HG03135 (cell line): Measurements from ENCODE around the gene TMEM141.

Experiments
- ATAC-seq: cut with Tn5 transposase; IDR thresholded peaks from one replicate; pipeline ENCODE4 v1.9.1; 2021; ENCODE audit warnings: mild to moderate bottlenecking, moderate library complexity; ENCODE audit not compliant: unreplicated experiment

Gene TMEM141

DNA sequence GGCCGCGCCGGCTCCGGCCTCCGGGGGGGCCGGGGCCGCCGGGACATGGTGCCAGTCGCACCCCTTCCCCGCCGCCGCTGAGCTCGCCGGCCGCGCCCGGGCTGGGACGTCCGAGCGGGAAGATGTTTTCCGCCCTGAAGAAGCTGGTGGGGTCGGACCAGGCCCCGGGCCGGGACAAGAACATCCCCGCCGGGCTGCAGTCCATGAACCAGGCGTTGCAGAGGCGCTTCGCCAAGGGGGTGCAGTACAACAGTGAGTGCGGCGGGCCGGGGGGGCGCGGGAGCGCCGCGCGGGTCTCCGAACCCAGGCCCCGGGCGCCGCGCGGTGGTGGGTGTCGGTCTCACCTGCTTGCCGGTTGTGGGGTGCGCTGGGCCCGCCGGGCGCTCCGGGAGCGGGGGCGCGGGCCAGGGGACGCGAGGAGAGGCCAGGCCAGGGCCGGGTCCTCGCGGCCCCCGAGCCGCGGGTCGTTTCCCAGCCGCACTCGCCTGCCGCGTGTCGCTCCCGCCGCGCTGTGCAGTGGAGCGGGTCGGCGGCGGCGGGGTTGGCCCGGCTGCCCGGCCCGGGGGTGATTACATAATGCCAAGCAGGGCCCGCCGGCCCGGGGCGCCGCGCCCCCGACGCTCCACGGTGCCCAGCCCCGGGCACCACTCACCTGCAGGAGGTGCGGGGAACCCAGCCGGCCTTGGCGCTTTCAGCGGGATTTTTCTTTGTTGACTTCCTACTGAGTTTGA, 17.1 kb downstream of the TMEM141 start:
- peak; percentile 26 for ATAC-seq

DNA sequence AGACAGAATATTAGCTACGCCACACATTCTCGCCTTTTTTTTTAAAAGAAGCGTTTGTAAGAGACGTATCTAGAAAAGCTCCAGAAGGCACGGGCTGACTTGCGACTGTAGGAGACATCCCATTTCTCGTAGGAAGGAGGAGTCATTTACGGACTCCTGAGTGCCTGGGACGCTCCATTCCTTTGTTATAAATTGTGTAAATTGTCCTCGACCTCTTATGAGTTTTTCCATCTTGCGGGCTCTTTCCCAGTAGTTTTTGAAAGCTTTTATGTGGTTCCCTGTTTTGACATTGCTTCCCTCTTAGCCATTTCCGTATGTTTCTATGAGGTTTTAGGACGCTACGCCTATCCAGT, 17.6 kb downstream of the TMEM141 start:
- ATAC-seq: no peak

DNA sequence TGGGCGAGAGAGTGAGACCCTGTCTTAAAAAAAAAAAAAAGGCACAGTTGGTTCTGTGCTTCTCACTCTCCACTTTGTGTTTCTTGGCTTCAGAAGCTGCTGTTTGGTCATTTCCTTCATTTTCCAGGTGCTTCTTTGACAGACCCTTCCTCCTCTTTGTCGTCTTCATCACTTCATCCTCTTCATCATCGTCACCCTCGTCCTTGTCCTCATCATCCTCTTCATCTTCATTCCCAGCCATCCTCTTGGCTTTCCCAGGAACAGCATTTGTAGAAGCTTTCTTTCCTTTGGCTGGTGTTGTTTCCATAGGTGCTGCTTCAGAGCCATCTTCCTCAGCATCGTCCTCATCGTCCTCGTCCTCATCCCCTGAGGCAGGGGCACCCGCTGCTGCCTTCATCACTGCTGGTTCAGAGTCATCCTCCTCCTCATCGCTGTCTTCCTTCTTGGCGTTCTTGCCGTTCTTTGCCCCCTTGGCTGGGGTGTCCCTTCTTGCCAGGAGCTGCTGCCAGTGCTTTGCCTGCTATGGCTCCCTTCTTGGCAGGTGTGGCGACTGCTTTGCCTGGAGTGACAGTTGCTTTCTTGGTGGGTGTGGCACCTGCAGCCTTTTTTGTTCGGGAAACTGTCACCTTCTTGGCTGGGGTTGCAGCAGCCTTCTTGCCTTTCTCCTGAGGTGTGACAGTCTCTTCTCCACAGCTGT, 23.7 kb downstream of the TMEM141 start:
- ATAC-seq: no peak

DNA sequence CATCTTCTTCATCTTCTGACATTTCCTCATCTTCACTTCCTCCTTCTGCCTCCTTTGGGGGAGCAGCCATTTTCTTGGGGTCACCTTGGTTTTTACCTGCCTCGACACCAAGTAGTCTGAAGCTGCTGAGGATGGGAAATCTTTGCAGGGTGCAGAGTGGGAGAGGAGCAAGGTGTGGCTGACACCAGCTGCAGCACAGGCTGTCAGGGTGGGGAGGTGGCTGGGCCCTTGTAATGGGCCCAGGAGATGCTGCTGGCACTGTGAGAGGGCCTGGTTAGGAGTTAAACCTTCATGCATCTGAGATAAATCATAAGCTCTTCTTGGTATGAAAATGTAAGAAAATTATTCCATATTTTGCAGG, 24.3 kb downstream of the TMEM141 start:
- no peak for ATAC-seq

DNA sequence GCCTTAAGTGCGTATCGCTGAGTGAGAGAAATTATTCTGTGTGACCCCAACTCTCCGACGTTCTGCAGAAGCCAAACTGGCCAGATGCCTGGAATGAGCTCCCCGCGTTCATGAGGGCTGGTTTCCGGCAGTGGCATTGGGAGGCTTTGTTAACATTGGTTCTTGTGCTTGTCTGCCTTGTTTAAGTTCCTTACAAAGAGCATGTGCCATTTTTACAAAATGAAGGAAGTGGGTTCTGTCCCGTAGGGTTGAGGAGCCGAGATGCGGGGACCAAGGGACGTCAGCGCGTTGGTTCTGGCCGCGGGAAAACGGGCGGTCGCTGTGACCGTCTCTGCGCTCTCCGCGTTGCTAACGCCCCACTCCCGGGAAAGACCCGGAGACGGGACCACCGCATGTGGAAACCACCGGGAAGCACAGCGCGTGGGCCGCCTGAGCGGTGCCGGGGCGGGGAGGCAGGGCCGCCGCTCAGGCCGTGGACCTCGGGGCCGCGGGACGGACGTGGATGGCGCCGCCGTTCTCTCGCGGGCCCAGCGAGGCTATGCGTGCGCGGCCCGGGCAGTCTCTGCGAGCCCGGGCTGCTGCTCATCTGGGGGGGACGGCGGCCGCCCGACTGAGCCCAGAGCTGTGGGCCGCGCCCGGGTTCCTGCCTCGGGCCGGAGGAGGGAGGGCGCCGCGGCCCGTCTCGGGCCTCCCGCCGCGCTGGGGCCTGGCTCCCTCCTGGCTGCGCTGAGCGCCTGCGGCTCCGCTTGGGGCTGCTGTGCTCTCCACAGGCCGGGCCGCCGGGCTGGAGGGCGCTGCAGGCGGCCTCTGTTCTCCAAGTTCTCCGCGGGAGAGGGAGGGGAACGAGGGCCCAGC, 30.1 kb downstream of the TMEM141 start:
- no peak for ATAC-seq

DNA sequence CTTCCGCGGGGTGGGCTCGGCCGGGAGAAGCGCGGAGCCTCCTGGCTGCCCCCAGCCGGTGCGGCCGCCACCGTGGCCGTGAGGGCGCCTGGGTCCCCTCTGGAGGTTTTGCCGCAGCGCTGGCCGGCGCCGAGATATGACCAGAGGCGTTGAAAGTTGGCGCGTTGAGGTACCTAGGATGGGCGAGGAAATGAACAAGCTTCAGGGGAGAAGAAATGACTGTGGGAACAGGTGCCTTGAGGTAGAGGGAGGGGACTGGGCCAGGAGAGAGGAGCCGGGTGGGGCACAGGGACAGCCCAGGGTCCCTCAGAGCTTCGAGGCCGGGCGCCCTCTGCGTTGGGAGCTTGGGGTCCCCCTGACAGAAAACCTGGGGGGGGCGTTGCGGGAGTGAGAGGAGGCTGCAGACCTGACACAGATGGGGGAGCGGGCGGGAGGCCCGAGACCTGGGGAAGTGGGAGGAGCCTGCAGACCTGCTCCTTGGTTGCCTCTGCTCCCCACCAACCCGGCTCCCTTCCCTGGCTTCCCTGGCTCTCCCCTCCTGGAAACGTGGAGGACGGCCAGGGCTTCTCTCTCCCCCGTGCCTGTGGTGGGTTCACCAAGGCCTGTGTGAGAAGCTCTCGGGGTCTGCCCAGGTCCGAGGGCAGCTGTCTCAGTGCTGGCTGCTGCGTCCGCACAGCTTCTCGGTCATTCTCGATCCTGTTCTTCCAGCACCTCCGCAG, 30.8 kb downstream of the TMEM141 start:
- ATAC-seq: no peak

DNA sequence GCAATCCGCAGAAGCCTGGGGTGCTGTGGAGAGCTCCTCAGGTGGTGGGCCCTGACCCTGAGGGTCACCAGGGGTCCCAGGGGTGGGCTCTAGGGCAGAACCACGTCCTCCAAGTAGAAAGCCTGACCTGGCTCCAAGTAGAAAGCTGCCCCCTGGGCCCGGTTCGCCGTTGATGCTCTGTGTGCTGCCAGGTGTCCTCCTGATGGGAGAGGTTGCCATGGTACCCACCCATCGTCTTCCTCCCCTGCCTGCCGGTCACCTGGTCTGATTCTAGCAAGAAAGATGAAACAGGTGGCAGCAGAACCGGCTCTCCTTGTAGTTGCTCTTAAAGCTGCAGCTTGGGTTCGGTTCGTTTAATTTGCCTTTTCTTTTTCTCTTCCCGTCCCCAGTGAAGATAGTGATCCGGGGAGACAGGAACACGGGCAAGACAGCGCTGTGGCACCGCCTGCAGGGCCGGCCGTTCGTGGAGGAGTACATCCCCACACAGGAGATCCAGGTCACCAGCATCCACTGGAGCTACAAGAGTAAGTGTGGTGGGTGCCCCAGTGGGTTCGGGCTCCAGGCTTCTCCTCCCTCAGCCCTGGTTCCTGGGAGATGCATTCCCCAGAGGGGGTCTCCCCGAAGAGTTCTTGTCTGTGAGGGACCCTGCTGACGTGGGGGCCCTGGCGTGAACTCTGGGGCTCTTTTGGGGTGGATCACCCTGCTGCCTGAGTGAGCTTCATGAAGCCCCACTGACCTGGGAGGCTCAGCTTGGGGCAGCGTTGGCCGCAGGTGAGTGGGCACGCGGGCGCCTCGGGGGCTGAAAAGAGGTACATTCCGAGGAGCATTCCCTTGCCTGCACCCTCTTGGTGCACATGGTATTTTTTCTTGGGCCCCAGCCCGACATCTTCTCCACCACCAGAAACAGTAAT, 32.2 kb downstream of the TMEM141 start:
- no peak for ATAC-seq

DNA sequence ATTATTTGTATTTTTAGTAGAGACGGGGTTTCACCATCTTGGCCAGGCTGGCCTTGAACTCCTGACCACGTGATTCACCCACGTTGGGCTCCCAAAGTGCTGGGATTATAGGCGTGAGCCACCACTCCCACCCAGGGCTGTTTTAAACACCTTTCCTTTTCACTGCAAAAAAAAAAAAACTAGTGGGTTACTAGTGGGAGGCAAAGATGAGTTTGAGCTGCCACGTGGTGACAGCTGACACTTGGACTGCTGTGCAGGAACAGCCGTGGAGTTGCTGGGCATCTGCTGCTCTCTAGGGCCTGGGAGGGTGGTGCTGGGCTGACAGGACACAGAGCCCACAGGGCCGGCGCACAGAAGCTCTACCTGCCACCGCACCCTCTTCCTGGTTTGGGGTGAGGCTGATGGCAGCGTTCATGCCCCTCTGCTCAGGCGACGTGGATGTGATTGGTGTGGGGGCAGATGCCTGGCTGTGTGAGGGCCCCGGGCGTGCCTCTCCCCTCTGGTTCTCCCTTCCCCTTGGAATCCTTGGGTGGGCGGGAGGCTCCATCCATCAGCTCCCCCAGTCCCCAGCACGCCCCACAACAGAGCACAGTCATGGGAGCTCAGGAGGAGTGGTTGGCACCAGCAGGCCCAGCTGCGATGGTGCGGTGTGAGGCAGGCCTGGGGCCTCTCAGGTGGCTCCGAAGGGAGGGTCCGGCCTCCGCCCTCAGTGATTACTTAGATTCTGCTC, 33.5 kb downstream of the TMEM141 start:
- ATAC-seq: no peak

DNA sequence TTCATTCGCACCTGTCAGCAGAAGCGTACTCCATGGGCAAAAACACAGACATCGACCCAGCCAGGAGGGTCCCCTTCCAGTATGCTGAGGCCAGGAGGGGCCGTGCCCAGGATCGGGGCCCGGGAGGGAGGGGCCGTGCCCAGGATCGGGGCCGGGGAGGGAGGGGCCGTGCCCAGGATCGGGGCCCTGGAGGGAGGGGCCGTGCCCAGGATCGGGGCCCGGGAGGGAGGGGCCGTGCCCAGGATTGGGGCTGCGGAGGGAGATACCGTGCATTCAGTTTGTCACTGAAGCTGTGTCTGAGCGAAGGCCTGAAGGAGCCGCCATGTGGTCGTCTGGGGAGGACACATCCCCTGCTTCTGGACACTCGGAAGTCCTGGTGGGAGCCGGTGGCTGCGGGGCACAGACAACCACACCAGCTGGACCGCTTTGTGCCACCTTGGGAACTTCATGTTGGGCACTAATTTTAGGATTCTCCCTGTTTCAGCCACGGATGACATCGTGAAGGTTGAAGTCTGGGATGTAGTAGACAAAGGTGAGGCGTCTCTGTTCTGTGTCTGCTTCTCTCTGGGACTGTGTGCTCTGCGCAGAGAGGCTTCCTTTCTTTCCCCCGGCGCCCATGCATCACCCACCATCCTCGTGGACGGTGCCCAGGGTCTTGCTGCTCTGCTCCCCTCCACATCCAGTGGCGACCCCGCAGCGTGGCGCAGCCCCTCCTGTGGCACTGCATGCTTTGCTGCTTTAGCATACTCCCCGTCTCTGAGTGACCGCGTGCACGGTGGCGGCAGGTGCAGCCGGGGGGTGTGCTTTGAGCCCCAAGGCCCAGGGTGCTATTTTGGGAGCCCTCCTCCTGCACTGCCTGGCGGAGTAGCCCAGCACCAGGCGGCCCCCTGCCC, 34.4 kb downstream of the TMEM141 start:
- ATAC-seq: no peak

DNA sequence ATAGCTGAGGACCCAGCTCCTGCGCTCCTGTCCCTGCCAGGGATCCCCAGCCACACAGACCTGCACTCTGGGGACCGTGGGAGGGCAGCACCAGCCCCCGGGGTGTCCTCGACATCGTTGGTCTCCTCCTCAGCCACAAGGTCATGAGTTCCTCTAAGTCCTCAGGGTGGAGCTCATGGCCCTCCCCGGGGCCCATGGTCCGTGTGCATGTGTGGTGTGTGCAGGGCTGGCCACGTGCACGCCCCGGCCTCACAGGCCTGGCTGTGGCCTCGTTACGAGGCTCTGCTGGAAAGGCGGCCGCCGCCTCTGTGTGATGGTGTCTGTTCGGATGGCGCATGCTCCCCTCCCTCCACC, 35.0 kb downstream of the TMEM141 start:
- no peak for ATAC-seq

DNA sequence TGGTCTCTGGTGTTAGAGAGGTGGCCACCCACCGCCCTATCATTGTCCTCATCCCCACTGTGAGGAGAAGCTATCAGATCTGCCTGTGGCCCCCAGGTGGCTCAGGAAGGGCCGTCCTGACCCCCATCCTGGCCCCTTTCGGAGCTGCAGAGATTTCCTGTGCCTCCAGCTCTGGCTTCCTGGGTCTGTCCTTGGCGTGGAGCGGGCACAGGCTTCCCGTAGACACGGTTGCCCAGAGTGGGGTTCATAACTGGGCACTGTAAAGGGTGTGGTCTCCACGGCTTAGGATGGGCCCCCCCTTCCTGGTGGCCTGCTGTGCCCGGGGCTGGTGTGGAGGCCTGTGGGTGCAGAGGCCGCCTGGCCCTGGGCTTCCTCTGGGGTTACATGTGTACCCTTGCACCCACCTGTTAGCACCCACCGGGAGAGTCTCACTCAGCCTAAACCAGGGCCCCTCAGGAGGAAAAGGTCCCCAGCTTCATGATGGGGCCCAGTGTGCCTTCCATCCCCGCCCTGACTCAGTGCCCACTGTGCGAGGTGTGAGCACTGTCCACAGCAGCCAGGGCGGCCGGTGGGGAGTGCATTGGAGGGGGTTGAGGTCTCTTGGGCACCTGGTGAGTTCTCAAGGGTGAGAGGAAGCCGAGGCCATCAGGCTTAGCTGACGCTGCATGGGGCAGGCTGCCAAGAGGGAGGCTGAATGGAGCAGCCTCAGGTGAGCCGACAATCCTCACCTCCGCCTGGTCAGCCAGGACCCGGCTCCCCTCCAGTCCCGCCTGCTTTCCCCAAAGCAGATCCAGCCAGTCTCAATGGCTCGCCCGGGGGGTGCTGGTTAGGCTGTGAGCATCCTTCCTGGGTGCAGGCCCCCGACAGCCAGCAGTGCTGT, 35.8 kb downstream of the TMEM141 start:
- no peak for ATAC-seq

DNA sequence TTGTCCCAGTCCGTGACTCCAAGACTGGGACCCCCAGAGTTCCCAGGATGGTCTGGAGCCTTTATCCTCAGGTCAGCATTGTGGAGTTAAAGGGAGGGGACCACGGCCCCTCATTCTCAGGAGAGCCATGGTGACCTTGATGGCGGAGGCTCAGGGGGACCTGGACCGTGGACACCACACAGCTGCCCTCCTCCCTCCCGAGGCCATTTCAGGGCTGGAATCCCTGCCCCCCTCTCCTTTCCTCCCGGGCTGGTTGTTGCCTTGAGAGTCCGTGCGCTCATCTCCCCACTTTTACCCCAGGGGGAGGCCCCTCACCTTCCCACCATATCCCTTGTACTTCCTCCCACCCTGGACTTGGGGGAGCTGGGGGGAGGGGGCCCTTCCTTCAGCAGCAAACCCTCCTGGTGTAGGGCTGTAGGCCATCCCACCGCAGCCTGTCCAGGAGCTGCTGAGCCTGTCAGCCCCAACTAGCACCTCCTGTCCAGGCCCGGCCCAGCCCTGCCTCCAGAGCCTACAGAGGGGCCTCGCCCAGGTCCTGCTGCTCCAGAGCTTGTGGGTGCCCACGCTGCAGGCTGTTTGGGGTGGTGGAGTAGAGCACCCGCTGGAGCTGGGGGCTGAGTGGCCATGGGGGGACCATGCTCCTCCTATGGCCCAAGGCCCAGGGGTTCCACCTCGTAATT, 36.8 kb downstream of the TMEM141 start:
- ATAC-seq: no peak

DNA sequence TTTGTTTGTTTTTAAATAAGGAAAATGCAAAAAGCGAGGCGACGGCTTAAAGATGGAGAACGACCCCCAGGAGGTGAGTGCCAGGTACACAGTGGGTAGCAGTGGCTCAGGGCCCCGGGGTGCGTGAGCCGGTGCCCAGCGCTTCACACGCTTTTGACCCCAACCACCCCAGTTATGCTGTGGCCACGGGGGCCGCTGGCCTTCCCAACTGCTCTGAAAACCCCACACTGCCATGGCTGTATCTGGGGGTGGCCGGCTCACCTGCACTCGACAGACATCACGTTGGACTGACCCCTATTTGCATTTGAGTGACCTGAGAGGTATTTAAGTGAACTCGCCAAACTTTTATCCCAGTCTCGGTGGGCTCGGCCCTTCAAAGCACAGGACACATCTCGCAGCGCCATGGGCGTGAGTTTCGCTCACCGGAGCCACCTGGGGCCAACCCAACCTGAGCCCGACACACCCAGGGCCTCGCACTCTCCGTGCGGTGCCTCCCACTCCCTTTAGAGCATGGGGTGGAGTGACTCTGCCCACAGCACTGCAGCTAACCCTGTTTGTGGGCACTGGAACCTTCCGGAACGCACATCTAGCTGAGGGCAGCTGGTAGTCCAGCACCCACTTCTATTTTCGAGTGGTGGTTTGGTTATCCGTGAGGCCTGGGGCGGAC, 37.5 kb downstream of the TMEM141 start:
- no peak for ATAC-seq

DNA sequence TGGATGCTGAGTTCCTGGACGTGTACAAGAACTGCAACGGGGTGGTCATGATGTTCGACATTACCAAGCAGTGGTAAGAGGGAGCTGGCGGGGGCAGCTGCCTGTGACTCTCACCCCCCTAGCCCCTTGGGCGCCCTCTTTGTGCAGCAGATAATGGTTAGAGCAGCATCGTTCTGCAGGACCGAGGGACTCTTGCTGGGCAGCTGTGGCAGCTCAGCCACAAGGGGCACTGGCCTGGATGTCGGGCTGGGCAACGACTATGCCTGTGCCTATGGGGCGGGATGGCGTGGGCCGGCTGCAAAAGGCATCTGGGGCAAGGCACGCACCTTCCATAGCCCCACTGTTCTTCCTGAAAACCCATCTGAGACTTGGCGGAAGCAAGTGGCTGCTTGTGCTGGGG, 38.3 kb downstream of the TMEM141 start:
- no peak for ATAC-seq

DNA sequence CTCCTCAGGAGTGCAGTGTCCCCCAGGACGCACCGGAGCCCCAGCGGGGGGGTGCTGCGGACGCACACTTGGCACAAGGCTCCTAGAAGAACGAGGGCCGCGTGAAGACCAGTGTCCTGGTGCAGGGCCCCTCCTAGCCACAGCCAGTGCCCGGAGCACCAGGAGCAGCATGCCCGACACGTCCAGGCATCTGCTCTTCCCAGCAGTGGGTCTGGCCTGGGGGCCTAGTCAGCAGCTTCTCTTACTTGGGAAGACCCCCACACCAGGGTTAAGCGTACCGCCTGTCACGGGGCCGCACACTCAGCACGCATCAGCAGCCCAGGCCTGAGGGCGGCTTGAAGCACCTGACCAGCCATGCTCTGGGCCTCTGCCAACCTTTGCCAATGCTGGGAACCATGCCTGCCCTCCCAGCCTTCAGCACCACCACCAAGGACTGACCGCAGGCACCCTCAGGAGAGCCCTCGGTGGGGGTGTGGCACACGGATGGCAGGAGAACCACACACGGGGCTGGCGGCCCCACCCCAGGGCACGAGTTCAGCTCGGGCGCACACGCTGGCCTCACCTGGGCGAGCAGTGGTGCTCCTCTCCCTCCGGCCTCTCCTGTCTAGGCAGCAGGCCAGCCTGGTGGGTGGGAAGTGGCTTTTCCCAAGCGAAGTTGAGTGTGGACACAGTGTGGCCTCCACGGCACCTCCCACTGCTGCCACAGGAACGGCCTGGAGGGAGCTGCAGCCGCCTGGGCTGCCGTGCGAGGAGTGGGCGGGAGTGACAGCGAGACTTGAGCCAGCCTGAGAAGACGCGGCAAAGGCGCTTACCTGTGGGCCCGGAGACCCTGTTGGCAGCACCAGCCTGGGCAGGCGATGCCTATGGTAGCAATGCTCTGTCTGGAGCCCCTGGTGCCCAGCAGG, 39.1 kb downstream of the TMEM141 start:
- ATAC-seq: no peak
